Kidney epithelial cell (primary cell): ENCODE results near the gene ESRRG. TPM values are rescaled to one million over a fixed set of nuclear protein-coding genes. Genes with fewer than 3 reads are reported as not detected.

Source experiments
- DNase-seq: peaks from one replicate; pipeline ENCODE4 v3.0.0-alpha.2; 2010; ENCODE audit warnings: low read depth
- H3K27me3 ChIP-seq: 2 replicates; pipeline ENCODE4 v1.6.0; 2011; ENCODE audit warnings: low read length; ENCODE audit not compliant: control insufficient read depth, insufficient read depth
- H3K36me3 ChIP-seq: 2 replicates; pipeline ENCODE4 v1.5.1; 2011; ENCODE audit warnings: low read length; ENCODE audit not compliant: control insufficient read depth, insufficient read depth
- H3K4me3 ChIP-seq: 2 replicates; pipeline ENCODE4 v1.5.1; 2011; ENCODE audit warnings: low read depth, mild to moderate bottlenecking, control low read depth, low read length
- total RNA-seq: library from RNA; depleted of rRNA; stranded (reverse); fragments of >200 nt; gene quantifications from 2 replicates; pipeline ENCODE4 v1.2.3, GENCODE V29; 2015
- TF ChIP-seq, protein P1 (sequence below): IDR thresholded peaks from 2 replicates; pipeline ENCODE4 v1.5.1; 2011; ENCODE audit warnings: mild to moderate bottlenecking, moderate library complexity, low read length, control low read depth, inconsistent platforms; ENCODE audit not compliant: insufficient read depth, poor library complexity, severe bottlenecking

Gene ESRRG
- total RNA-seq, 1 donor from 2014 or later, result 0.88 TPM

DNA sequence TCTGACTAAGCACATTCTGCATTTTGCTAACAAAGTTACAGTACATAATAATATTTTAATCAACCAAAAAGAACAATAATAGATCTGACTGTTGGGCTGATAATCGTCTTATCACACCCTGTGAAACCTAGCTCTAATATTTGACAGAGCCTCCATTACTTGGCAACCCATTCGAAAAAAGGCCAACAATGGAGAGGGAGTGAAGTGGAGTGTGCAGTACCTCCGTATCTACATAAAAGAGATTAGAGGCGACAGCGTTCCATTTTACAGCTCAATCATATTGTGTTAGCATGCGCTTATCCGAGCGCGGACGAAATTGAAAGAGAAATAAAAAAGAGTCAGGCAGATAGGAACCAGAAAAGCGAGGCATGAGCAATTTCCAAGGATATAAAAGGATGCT, 162.7 kb downstream of the ESRRG start:
- Histone ChIP-seq H3K27me3 (no peaks in the 10 kb centered on the region), H3K4me3 (no peak overlapping the region), H3K36me3 (no peaks in the 10 kb centered on the region)
- DNase-seq, result no peak
- TF ChIP-seq, protein P1, sequence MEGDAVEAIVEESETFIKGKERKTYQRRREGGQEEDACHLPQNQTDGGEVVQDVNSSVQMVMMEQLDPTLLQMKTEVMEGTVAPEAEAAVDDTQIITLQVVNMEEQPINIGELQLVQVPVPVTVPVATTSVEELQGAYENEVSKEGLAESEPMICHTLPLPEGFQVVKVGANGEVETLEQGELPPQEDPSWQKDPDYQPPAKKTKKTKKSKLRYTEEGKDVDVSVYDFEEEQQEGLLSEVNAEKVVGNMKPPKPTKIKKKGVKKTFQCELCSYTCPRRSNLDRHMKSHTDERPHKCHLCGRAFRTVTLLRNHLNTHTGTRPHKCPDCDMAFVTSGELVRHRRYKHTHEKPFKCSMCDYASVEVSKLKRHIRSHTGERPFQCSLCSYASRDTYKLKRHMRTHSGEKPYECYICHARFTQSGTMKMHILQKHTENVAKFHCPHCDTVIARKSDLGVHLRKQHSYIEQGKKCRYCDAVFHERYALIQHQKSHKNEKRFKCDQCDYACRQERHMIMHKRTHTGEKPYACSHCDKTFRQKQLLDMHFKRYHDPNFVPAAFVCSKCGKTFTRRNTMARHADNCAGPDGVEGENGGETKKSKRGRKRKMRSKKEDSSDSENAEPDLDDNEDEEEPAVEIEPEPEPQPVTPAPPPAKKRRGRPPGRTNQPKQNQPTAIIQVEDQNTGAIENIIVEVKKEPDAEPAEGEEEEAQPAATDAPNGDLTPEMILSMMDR, result no peak

GRCh38 chr1:216559359-216559758, 163.9 kb downstream of the ESRRG start:
- DNase-seq, result no peak
- TF ChIP-seq, protein P1, result no peak
- Histone ChIP-seq H3K4me3 (no peak overlapping the region), H3K36me3 (no peaks in the 10 kb centered on the region), H3K27me3 (no peaks in the 10 kb centered on the region)

- TF ChIP-seq, protein P1, result no peak
- Histone ChIP-seq H3K36me3 (no peaks in the 10 kb centered on the region), H3K27me3 (no peaks in the 10 kb centered on the region), H3K4me3 (no peak overlapping the region)
- DNase-seq, result no peak
These were observed 167.6 kb downstream of the ESRRG start for GRCh38 chr1:216555653-216556052.

DNA sequence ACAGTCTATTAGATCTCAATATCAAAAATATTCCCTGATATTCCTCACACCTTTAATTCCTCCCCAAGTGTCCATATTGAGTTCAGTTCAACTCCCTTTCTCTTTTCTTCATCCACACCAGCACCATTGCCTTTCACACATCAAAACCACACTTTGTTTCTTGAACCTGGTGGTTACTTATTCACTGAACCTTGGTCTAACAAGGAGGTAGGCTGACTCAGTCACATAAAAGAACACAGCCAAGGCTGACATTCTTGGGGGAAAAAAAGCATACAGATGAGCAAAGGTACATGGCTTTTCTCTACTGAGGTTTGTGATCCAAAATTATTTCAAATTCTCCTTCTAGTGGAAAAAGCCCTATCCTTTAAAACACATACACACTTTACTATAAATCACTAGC, 168.3 kb downstream of the ESRRG start:
- Histone ChIP-seq H3K4me3 (no peak overlapping the region), H3K36me3 (no peaks in the 10 kb centered on the region), H3K27me3 (no peaks in the 10 kb centered on the region)
- peak; percentile 41 for DNase-seq
- TF ChIP-seq, protein P1, result no peak

DNA sequence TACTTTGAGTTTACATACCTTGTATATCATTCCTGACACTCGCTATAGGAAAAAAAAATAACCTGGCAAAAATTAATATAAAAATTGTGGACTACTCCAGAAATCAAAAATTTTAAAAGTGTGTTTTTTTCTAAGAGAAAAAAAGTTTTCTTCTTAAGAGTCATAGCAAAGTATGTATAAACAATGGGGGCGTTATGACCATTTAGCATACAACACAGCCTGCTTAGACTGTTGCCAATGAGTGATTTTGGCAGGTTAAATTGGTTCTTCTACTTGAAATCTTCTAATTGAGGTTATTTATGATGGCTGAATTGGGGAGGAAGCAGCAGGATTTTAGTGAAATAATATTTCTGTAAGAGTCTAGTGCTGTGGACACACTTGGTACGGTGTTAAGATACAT, 169.5 kb downstream of the ESRRG start:
- Histone ChIP-seq H3K27me3 (no peaks in the 10 kb centered on the region), H3K4me3 (no peak overlapping the region), H3K36me3 (no peaks in the 10 kb centered on the region)
- TF ChIP-seq, protein P1, result no peak
- DNase-seq, result no peak

- Histone ChIP-seq H3K36me3 (no peaks in the 10 kb centered on the region), H3K4me3 (no peak overlapping the region), H3K27me3 (no peaks in the 10 kb centered on the region)
- DNase-seq, result no peak
- TF ChIP-seq, protein P1, result no peak
These were observed 170.2 kb downstream of the ESRRG start for GRCh38 chr1:216553040-216553439.
